NCI-H82 (cell line): ENCODE results near the gene MNAT1.

ENCODE experiments used
- DNase-seq: peaks from one replicate; lab custom pipeline; 2025; lab: John Stamatoyannopoulos, UW

Gene MNAT1

GRCh38 chr14:60968099-60968498, 233.5 kb downstream of the MNAT1 start:
- no peak for DNase-seq

GRCh38 chr14:60968671-60969070, 234.1 kb downstream of the MNAT1 start:
- no peak for DNase-seq

- no peak for DNase-seq
Measured at GRCh38 chr14:60970146-60970545, 235.6 kb downstream of the MNAT1 start.

GRCh38 chr14:60971271-60971670, 236.7 kb downstream of the MNAT1 start:
- no peak for DNase-seq

- DNase-seq, result no peak
Measured at GRCh38 chr14:60972295-60972694, 237.7 kb downstream of the MNAT1 start.

- DNase-seq, result no peak
Measured at GRCh38 chr14:60973070-60973469, 238.5 kb downstream of the MNAT1 start.

GRCh38 chr14:60974090-60974651, 239.6 kb downstream of the MNAT1 start:
- no peak for DNase-seq

GRCh38 chr14:60975551-60975950, 241.0 kb downstream of the MNAT1 start:
- DNase-seq, result no peak

GRCh38 chr14:60977847-60978246, 243.3 kb downstream of the MNAT1 start:
- DNase-seq, result no peak

GRCh38 chr14:60980811-60981632, 246.5 kb downstream of the MNAT1 start, which contains the start of the genes SLC38A6 and TRMT5:
Gene SLC38A6, plus strand, starts transcription at chr14:60981245. Its CDS starts 33 bp downstream, at chr14:60981278.
Gene TRMT5, minus strand, starts transcription at chr14:60981079. Its CDS starts 106 bp downstream, at chr14:60980973.
- DNase-seq, result peak; percentile 94

- DNase-seq, result peak; percentile 41
Measured at GRCh38 chr14:60981633-60982455, 247.3 kb downstream of the MNAT1 start.

- DNase-seq, result no peak
Measured at GRCh38 chr14:60984196-60984595, 249.6 kb downstream of the MNAT1 start.

- DNase-seq, result no peak
Measured at GRCh38 chr14:60986500-60986899, 251.9 kb downstream of the MNAT1 start.

GRCh38 chr14:60989599-60989998, 255.0 kb downstream of the MNAT1 start:
- DNase-seq, result no peak

GRCh38 chr14:60998617-60999016, 264.1 kb downstream of the MNAT1 start:
- no peak for DNase-seq

- no peak for DNase-seq
Measured at GRCh38 chr14:60999536-60999935, 265.0 kb downstream of the MNAT1 start.

- DNase-seq, result no peak
Measured at GRCh38 chr14:61003571-61003970, 269.0 kb downstream of the MNAT1 start.

- DNase-seq, result no peak
Measured at GRCh38 chr14:61019537-61019936, 285.0 kb downstream of the MNAT1 start.
